ENCODE data around the gene BMPER.

GRCh38 chr7:34091321-34091917 lies 186.1 kb downstream of the BMPER start:
- TF ChIP-seq CTCF (tag by site-specific recombination; IDR thresholded peaks at IDR 0.05), result no peak
- no peak for TF ChIP-seq ZNF629 (tag by site-specific recombination; IDR thresholded peaks at IDR 0.05)
- no peak for TF ChIP-seq KLF1 (tag by site-specific recombination; IDR thresholded peaks at IDR 0.05)
- TF ChIP-seq ZNF146 (tag by site-specific recombination; IDR thresholded peaks at IDR 0.05), result no peak
- no peak for TF ChIP-seq TCF7L2 (IDR thresholded peaks at IDR 0.05; ENCODE audit: borderline replicate concordance, low read depth, low read length)
- TF ChIP-seq ZNF433 (tag by site-specific recombination; IDR thresholded peaks at IDR 0.05; ENCODE audit: low read depth), result no peak
- no peak for TF ChIP-seq ZNF138 (tag by site-specific recombination; IDR thresholded peaks at IDR 0.05; ENCODE audit: borderline replicate concordance)
- no peak for TF ChIP-seq PBX3 (CRISPR knock-in tag; IDR thresholded peaks at IDR 0.05)
- no peak for TF ChIP-seq ZNF639 (tag by site-specific recombination; IDR thresholded peaks at IDR 0.05)
- no peak for TF ChIP-seq ZNF580 (tag by site-specific recombination; IDR thresholded peaks at IDR 0.05)
- no peak for TF ChIP-seq ZNF510 (tag by site-specific recombination; IDR thresholded peaks at IDR 0.05; ENCODE audit: insufficient replicate concordance)
- no peak for TF ChIP-seq ZNF114 (tag by site-specific recombination; IDR thresholded peaks at IDR 0.05)
- TF ChIP-seq ZNF239 (tag by site-specific recombination; IDR thresholded peaks at IDR 0.05), result no peak
